Activated T-cell treated with anti-CD3 and anti-CD28 coated beads, Interleukin-2, amount 50 U/mL, for 24 hours (primary cell): Measurements from ENCODE around the gene KRT33A.
A peak's percentile ranks its signal among the peaks of the same experiment; 100 is the strongest.

Source experiments
- DNase-seq: peaks from one replicate; pipeline ENCODE4 v3.0.0-alpha.2; 2020
- H3K27ac Mint-ChIP-seq: 2 replicates; pipeline ENCODE4 v1.8.0; 2020; ENCODE audit warnings: mild to moderate bottlenecking, mixed read lengths
- H3K27me3 Mint-ChIP-seq: 2 replicates; pipeline ENCODE4 v1.8.0; 2020; ENCODE audit warnings: mixed read lengths
- H3K36me3 Mint-ChIP-seq: 2 replicates; pipeline ENCODE4 v1.8.0; 2020; ENCODE audit warnings: low read depth, mixed read lengths
- H3K4me1 Mint-ChIP-seq: 2 replicates; pipeline ENCODE4 v1.8.0; 2020; ENCODE audit warnings: low read depth, mixed read lengths
- H3K4me3 Mint-ChIP-seq: 2 replicates; pipeline ENCODE4 v1.8.0; 2020; ENCODE audit warnings: mild to moderate bottlenecking, moderate library complexity, mixed read lengths
- H3K9me3 Mint-ChIP-seq: 2 replicates; pipeline ENCODE4 v1.8.0; 2020; ENCODE audit warnings: mixed read lengths

Gene KRT33A

GRCh38 chr17:41345992-41346391 is 4.6 kb downstream of the KRT33A start:
- H3K4me3 Mint-ChIP-seq = no peak overlapping the region
- H3K27ac Mint-ChIP-seq = no peak overlapping the region
- peaks cover 10% of the 10 kb centered on the region for H3K9me3 Mint-ChIP-seq
- H3K27me3 Mint-ChIP-seq = no peaks in the 10 kb centered on the region
- peaks cover 22% of the 10 kb centered on the region for H3K4me1 Mint-ChIP-seq
- no peak for DNase-seq
- H3K36me3 Mint-ChIP-seq = peaks cover 7% of the 10 kb centered on the region

- DNase-seq = no peak
- Mint-ChIP-seq H3K4me1 (peaks cover 52% of the 10 kb centered on the region), H3K4me3 (no peak overlapping the region), H3K36me3 (peaks cover 7% of the 10 kb centered on the region), H3K27me3 (no peaks in the 10 kb centered on the region), H3K27ac (no peak overlapping the region), H3K9me3 (peaks cover 10% of the 10 kb centered on the region)
These were observed 7.6 kb downstream of the KRT33A start for GRCh38 chr17:41343029-41343428.

- H3K9me3 Mint-ChIP-seq = peaks cover 10% of the 10 kb centered on the region
- H3K36me3 Mint-ChIP-seq = peaks cover 7% of the 10 kb centered on the region
- no peaks in the 10 kb centered on the region for H3K27me3 Mint-ChIP-seq
- H3K4me1 Mint-ChIP-seq = peaks cover 59% of the 10 kb centered on the region
- H3K27ac Mint-ChIP-seq = peak overlapping the region; percentile 26
- DNase-seq = no peak
- H3K4me3 Mint-ChIP-seq = no peak overlapping the region
These were observed 9.4 kb downstream of the KRT33A start for GRCh38 chr17:41340934-41341861.

DNA sequence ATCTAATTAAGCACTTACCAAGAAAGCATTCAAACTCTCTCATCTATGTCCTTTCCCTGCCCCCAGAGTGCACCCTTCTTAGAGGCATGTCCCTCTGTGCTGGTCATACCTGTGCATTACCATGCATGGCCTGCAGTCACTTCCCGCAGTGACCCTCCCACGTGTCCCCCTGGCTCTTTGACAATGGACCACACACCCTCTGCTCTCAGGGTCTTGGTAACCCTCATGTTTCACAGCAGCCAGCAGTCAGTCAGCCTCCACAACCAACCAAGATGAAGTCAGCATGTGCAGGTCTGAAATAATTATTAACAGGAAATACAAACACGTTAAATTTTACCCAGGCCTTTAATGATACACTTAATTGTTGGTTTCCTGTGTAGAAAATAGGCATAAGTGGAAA is 10.1 kb downstream of the KRT33A start:
- Mint-ChIP-seq H3K4me1 (peaks cover 66% of the 10 kb centered on the region), H3K9me3 (peaks cover 10% of the 10 kb centered on the region), H3K27ac (no peak overlapping the region), H3K36me3 (peaks cover 7% of the 10 kb centered on the region), H3K27me3 (no peaks in the 10 kb centered on the region), H3K4me3 (no peak overlapping the region)
- DNase-seq = no peak

DNA sequence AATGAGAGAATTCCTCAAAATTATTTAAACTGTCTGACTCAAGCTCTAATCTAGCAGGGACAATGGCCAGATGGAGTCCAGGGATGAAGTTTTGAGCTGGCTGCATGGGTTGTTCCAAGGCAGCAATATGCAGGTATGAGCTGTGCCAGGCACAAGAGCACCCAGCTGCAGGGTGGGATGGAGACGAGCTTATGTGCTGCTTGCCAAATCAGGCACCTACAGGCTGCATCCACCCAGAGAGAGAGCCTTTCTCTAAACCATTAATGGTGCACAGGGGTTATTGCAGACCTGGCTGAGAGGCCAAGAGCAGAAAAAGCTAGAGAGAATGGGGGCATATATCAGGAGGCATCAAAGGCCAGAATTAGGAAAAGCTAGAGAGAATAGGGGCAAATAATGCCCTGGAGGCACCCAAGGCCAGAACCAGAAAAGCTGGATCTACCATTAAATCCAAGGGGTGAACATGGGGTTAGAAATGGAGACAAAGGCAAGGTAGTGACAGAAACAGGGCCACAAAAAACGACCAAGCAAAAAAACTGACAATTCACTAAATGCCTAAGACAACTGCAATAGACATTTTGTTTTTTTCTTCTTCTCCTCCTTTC is 11.0 kb downstream of the KRT33A start:
- H3K36me3 Mint-ChIP-seq = peaks cover 7% of the 10 kb centered on the region
- peaks cover 75% of the 10 kb centered on the region for H3K4me1 Mint-ChIP-seq
- H3K4me3 Mint-ChIP-seq = no peak overlapping the region
- peaks cover 10% of the 10 kb centered on the region for H3K9me3 Mint-ChIP-seq
- no peaks in the 10 kb centered on the region for H3K27me3 Mint-ChIP-seq
- no peak for DNase-seq
- peak overlapping the region; percentile 13 for H3K27ac Mint-ChIP-seq

DNA sequence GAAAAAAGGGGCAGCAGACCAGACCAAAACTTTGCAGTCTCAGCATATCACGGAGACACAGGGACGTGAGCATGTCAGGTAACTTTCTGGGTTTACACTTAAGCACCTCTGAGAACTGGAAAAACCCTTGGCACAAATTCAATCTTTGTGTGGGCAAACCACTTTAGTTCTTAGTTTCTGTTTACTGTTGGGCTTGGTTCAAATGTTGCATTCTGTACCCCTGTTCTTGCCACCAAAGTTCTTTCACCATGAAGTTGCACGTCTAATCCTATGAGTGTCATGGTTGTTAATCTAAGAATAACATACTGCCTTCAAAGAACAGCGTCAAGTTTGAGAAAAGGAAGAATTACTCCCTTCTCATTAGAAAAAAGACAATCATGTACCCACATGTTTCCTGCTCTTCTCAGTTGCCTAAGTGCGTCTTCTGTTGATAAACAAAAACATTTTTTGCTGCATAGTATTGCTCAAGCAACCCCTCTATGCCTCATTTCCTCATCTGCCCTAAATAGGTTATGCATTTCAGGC is 11.6 kb downstream of the KRT33A start:
- Mint-ChIP-seq H3K36me3 (peaks cover 7% of the 10 kb centered on the region), H3K4me1 (peaks cover 80% of the 10 kb centered on the region), H3K4me3 (no peak overlapping the region)

GRCh38 chr17:41335747-41336146 is 14.9 kb downstream of the KRT33A start:
- DNase-seq = no peak
- Mint-ChIP-seq H3K27me3 (no peaks in the 10 kb centered on the region), H3K4me1 (peaks cover 58% of the 10 kb centered on the region), H3K36me3 (no peaks in the 10 kb centered on the region), H3K27ac (no peak overlapping the region), H3K9me3 (no peaks in the 10 kb centered on the region), H3K4me3 (no peak overlapping the region)

More for the DNA sequence above, 11.6 kb downstream of the KRT33A start:
- H3K27ac Mint-ChIP-seq = no peak overlapping the region
- peaks cover 10% of the 10 kb centered on the region for H3K9me3 Mint-ChIP-seq
- no peak for DNase-seq
- H3K27me3 Mint-ChIP-seq = no peaks in the 10 kb centered on the region

- Mint-ChIP-seq H3K36me3 (no peaks in the 10 kb centered on the region), H3K9me3 (no peaks in the 10 kb centered on the region), H3K27ac (no peak overlapping the region), H3K4me1 (peaks cover 47% of the 10 kb centered on the region), H3K27me3 (no peaks in the 10 kb centered on the region), H3K4me3 (no peak overlapping the region)
- DNase-seq = no peak
These were observed 16.0 kb downstream of the KRT33A start for GRCh38 chr17:41334385-41335305.

- Mint-ChIP-seq H3K9me3 (no peaks in the 10 kb centered on the region), H3K36me3 (no peaks in the 10 kb centered on the region), H3K27ac (no peak overlapping the region), H3K4me3 (no peak overlapping the region), H3K27me3 (no peaks in the 10 kb centered on the region), H3K4me1 (peaks cover 39% of the 10 kb centered on the region)
- no peak for DNase-seq
These were observed 16.8 kb downstream of the KRT33A start for GRCh38 chr17:41333836-41334235.

DNA sequence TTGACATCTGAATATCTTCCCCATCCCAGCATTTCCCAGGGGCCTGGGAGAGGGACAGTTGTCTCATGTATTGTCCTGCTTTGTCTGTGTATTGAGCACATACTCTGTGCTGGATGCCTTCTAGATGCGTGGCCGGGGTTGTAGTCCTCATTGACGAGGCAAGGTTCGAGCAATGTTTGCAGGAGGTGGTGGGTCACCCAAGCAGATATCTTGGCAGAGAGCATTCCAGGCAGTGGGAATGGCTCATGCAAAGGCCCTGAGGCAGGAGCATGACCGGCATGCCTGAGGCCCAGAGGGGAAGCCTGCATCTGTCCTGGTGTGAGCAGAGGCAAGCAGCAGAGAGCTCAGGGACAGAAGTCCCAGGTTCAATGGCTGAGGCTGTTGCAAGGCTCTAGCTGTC is 17.5 kb downstream of the KRT33A start:
- Mint-ChIP-seq H3K4me3 (no peak overlapping the region), H3K9me3 (no peaks in the 10 kb centered on the region), H3K4me1 (peaks cover 34% of the 10 kb centered on the region), H3K27ac (no peak overlapping the region), H3K36me3 (no peaks in the 10 kb centered on the region), H3K27me3 (no peaks in the 10 kb centered on the region)
- no peak for DNase-seq

- H3K4me1 Mint-ChIP-seq = peaks cover 32% of the 10 kb centered on the region
- no peak overlapping the region for H3K27ac Mint-ChIP-seq
- H3K27me3 Mint-ChIP-seq = no peaks in the 10 kb centered on the region
- no peaks in the 10 kb centered on the region for H3K36me3 Mint-ChIP-seq
- DNase-seq = no peak
- no peaks in the 10 kb centered on the region for H3K9me3 Mint-ChIP-seq
- no peak overlapping the region for H3K4me3 Mint-ChIP-seq
These were observed 18.4 kb downstream of the KRT33A start for GRCh38 chr17:41332239-41332638.

GRCh38 chr17:41331606-41332005 is 19.0 kb downstream of the KRT33A start:
- H3K9me3 Mint-ChIP-seq = no peaks in the 10 kb centered on the region
- H3K36me3 Mint-ChIP-seq = no peaks in the 10 kb centered on the region
- H3K27me3 Mint-ChIP-seq = no peaks in the 10 kb centered on the region
- H3K4me1 Mint-ChIP-seq = peaks cover 37% of the 10 kb centered on the region
- no peak overlapping the region for H3K4me3 Mint-ChIP-seq
- no peak for DNase-seq
- no peak overlapping the region for H3K27ac Mint-ChIP-seq

DNA sequence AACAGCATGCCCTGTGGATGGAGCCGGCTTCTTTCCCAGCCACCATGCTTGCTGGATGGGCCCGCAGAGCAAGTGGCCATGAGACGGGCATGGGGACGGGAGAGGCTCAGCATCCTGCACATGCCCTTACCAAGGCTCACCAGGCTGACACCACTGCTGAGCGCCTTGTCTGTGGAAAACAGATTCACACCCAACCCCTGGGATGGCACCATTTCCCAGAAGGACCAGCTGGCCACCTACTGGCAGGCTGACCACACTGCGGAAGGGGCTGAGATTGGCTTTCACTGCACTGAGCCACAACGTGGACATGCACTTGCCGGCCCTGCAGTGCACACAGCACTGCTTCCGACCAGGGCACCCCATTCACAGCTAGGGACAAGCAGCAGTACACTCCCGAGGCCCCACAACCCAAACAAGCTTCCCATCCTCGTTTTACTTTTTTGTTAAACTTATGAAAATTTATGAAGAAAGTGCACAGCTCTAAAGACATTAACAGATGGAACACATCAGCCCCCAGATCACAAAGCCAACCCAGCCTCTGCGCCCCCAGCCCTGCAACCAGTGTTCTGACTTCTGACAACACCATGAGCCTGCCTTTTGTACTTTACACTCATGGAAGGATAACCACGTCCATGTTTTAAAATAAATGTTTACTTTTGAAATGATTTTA is 21.2 kb downstream of the KRT33A start:
- Mint-ChIP-seq H3K4me1 (peaks cover 25% of the 10 kb centered on the region), H3K27ac (no peak overlapping the region), H3K36me3 (no peaks in the 10 kb centered on the region), H3K27me3 (no peaks in the 10 kb centered on the region), H3K4me3 (no peak overlapping the region), H3K9me3 (no peaks in the 10 kb centered on the region)
- DNase-seq = no peak

GRCh38 chr17:41328207-41328606 is 22.4 kb downstream of the KRT33A start:
- no peak for DNase-seq
- peaks cover 24% of the 10 kb centered on the region for H3K4me1 Mint-ChIP-seq
- no peaks in the 10 kb centered on the region for H3K36me3 Mint-ChIP-seq
- H3K9me3 Mint-ChIP-seq = no peaks in the 10 kb centered on the region
- no peaks in the 10 kb centered on the region for H3K27me3 Mint-ChIP-seq
- H3K27ac Mint-ChIP-seq = no peak overlapping the region
- no peak overlapping the region for H3K4me3 Mint-ChIP-seq
